Calu3 (cell line): ENCODE measurements around the gene SH3PXD2A. TPM values are rescaled to one million over a fixed set of nuclear protein-coding genes. Genes with fewer than 3 reads are reported as not detected.

Source experiments
- BruUV-seq: library from RNA; stranded (reverse); fragments of 400-500 nt; replicated peaks from 2 replicates; lab custom pipeline; 2021; lab: Mats Ljungman, UMichigan
- CTCF ChIA-PET: fragments of 300-600 bp; sonication (Branson Sonifier 250); formaldehyde crosslinking; loops from one replicate; lab custom pipeline; 2022; ENCODE audit warnings: antibody characterized with exemption; lab: Charles Lee
- DNase-seq: peaks from one replicate; pipeline ENCODE4 v3.0.0; 2022
- H3K27ac Mint-ChIP-seq: one replicate; pipeline ENCODE4 v1.8.0; 2022; ENCODE audit warnings: mixed read lengths; ENCODE audit not compliant: unreplicated experiment
- H3K27me3 Mint-ChIP-seq: one replicate; pipeline ENCODE4 v1.8.0; 2022; ENCODE audit warnings: mixed read lengths; ENCODE audit not compliant: unreplicated experiment
- H3K36me3 Mint-ChIP-seq: one replicate; pipeline ENCODE4 v1.8.0; 2022; ENCODE audit warnings: mild to moderate bottlenecking, moderate library complexity, mixed read lengths; ENCODE audit not compliant: insufficient read depth, unreplicated experiment
- H3K4me1 Mint-ChIP-seq: one replicate; pipeline ENCODE4 v1.8.0; 2022; ENCODE audit warnings: mild to moderate bottlenecking, low read depth, mixed read lengths; ENCODE audit not compliant: unreplicated experiment
- H3K4me3 Mint-ChIP-seq: one replicate; pipeline ENCODE4 v1.8.0; 2022; ENCODE audit warnings: mild to moderate bottlenecking, low read depth, moderate library complexity, mixed read lengths; ENCODE audit not compliant: unreplicated experiment
- H3K9me3 Mint-ChIP-seq: one replicate; pipeline ENCODE4 v1.8.0; 2022; ENCODE audit warnings: low read depth, mixed read lengths; ENCODE audit not compliant: unreplicated experiment
- CTCF ChIP-seq: fragments of 200-600 bp; IDR thresholded peaks from one replicate; pipeline ENCODE4 v1.8.0; 2022; ENCODE audit warnings: antibody characterized with exemption; ENCODE audit not compliant: unreplicated experiment
- intact Hi-C: fragments of 100-400 bp; cut with micrococcal nuclease; formaldehyde crosslinking; loops from one replicate; pipeline ENCODE4 v1.10.0; 2022; ENCODE audit not compliant: unreplicated experiment
- total RNA-seq: library from RNA; stranded (reverse); gene quantifications from 2 replicates; pipeline ENCODE4 v1.2.3, GENCODE V29; 2022

Gene SH3PXD2A
- total RNA-seq, 1 experiment from 2014 or later = 7.5 TPM

DNA sequence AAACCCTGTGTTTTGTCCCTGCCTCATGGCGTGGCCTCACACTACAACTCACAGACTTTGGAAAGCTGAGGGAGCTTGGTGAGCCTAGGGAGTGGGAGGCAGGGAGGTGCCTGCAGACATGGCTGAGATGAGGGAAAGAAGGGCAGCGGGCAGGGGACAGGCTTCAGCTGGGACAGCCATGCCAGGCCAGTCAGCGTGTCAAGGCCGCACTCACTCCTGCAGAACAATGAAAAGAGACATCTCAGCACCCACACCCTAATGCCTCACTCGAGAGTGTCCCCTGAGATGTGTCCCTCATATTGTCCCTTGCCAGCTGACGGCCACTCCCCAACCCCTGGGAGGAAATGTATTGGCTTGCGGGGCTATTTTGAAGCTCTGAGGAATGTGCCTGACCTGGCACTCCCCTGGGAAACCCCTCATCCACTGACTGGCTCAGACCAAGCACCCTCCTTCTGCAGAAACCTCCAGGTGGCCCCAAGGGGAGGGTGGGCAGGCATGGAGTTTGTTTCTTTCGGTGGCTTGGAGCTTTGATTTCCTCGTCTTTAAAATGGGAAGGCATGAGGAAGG lies 31.6 kb downstream of the SH3PXD2A start:
- no peak overlapping the region for H3K27ac Mint-ChIP-seq
- no peak overlapping the region for H3K4me3 Mint-ChIP-seq
- H3K4me1 Mint-ChIP-seq = peaks cover 26% of the 10 kb centered on the region
- DNase-seq = no peak
- no peak for TF ChIP-seq CTCF
- BruUV-seq = no TSS peak
- peaks cover 29% of the 10 kb centered on the region for H3K27me3 Mint-ChIP-seq
- H3K36me3 Mint-ChIP-seq = no peaks in the 10 kb centered on the region
- intact Hi-C loops = loop anchor here (5.0 kb wide), 1 partner anchor 34 kb away; the partner anchor contains the start of gene SH3PXD2A
- H3K9me3 Mint-ChIP-seq = no peaks in the 10 kb centered on the region
- CTCF ChIA-PET = no interaction called here

- H3K4me3 Mint-ChIP-seq = no peak overlapping the region
- no peak for DNase-seq
- no peaks in the 10 kb centered on the region for H3K36me3 Mint-ChIP-seq
- no peak for TF ChIP-seq CTCF
- peaks cover 20% of the 10 kb centered on the region for H3K4me1 Mint-ChIP-seq
- H3K27me3 Mint-ChIP-seq = peaks cover 39% of the 10 kb centered on the region
- CTCF ChIA-PET = interaction anchor here (0.8 kb wide), 1 partner anchor 110 kb away, joined by 3 read pairs; no protein-coding TSS in a partner anchor
- no TSS peak for BruUV-seq
- no peak overlapping the region for H3K27ac Mint-ChIP-seq
- H3K9me3 Mint-ChIP-seq = no peaks in the 10 kb centered on the region
- intact Hi-C loops = loop anchor here (5.0 kb wide), 1 partner anchor 35 kb away; the partner anchor contains the start of gene SH3PXD2A
Measured at GRCh38 chr10:103822800-103823199, 32.6 kb downstream of the SH3PXD2A start.

DNA sequence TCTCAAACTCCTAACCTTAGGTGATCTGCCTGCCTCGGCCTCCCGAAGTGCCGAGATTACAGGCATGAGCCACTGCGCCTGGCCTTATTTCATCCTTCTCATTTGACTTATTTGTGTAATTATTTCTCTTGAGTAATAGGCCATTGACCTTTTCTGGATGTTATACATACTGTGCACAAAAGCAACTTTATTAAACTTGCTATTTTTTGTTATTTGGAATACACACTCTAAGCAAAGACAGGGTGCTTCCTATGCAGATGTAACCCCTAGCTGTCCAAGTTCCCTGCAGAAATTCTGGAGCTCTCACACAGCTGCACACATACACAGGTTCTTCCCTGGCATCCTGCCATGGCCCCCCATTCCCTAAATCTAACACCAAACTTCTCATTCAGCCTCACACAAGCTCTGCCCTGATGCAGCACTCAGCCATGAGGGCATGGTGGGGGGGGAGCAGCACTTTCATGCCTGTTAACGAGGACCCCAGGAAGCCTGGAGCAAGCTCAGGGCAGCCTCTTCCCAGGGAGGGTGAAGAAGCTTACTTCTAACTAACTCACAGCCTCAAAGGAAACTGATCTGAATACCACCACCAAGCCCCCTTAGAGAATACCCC lies 33.2 kb downstream of the SH3PXD2A start:
- no TSS peak for BruUV-seq
- no peak for DNase-seq
- Mint-ChIP-seq H3K36me3 (no peaks in the 10 kb centered on the region), H3K27ac (no peak overlapping the region), H3K27me3 (peaks cover 41% of the 10 kb centered on the region), H3K4me1 (peaks cover 16% of the 10 kb centered on the region), H3K4me3 (no peak overlapping the region), H3K9me3 (no peaks in the 10 kb centered on the region)
- intact Hi-C loops = loop anchor here (5.0 kb wide), 1 partner anchor 35 kb away; the partner anchor contains the start of gene SH3PXD2A
- CTCF ChIA-PET = interaction anchor here (0.8 kb wide), 1 partner anchor 109 kb away, joined by 3 read pairs; no protein-coding TSS in a partner anchor
- no peak for TF ChIP-seq CTCF

- Mint-ChIP-seq H3K27me3 (peaks cover 41% of the 10 kb centered on the region), H3K9me3 (no peaks in the 10 kb centered on the region), H3K27ac (no peak overlapping the region), H3K4me1 (peaks cover 16% of the 10 kb centered on the region), H3K4me3 (no peak overlapping the region), H3K36me3 (no peaks in the 10 kb centered on the region)
- no peak for TF ChIP-seq CTCF
- CTCF ChIA-PET = interaction anchor here (0.7 to 1.0 kb wide), 2 partner anchors 9 to 321 kb away, joined by 3 to 4 read pairs; no protein-coding TSS in a partner anchor
- intact Hi-C loops = loop anchor here (5.0 kb wide), 1 partner anchor 37 kb away; the partner anchor contains the start of gene SH3PXD2A
- no peak for DNase-seq
- BruUV-seq = no TSS peak
Measured at GRCh38 chr10:103820101-103821062, 35.0 kb downstream of the SH3PXD2A start.
